Activated CD4-positive, alpha-beta T cell treated with anti-CD3 and anti-CD28 coated beads, Interleukin-10, Interleukin-2, amounts not matched to agents 100 ng/mL and 50 ng/mL, durations not matched to agents 16 hours and 8 hours (primary cell): ENCODE results near the gene TRIM7.
"Not testable (repeated sequence)": the region's sequence is repeated elsewhere in the genome, so short reads cannot be mapped to it uniquely, and the experiment has no call there.

Experiments used
- DNase-seq: peaks from one replicate; pipeline ENCODE4 v3.0.0-alpha.2; 2020

TRIM7 gene

DNA sequence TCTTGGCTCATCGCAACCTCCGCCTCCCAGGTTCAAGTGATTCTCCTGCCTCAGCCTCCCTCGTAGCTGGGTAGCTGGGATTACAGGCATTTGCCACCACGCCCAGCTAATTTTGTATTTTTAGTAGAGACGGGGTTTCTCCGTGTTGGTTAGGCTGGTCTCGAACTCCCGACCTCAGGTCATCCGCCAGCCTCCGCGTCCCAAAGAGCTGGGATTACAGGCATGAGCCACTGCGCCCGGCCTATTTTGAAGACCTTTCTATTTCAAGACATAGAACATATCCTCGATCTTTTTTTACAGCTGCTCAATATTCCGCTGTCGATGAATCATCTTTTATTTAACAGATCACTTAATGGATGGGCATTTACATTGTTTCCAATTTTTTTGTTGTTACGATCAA is 5.7 kb upstream of the TRIM7 start:
- DNase-seq, result not testable (repeated sequence)

DNA sequence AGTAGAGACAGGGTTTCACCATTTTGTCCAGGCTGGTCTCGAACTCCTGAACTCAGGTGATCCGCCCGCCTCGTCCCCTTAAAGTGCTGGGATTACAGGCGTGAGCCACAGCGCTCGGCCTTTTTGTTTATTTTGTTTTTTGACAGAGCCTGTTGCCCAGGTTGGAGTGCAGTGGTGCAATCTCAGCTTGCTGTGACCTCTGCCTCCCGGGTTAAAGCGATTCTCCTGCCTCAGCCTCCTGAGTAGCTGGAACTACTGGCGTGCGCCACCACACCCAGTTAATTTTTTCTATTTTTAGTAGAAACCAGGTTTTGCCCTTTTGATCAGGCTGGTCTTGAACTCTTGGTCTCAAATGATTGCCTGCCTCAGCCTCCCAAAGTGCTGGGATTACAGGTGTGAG is 5.2 kb upstream of the TRIM7 start:
- DNase-seq, result not testable (repeated sequence)

DNA sequence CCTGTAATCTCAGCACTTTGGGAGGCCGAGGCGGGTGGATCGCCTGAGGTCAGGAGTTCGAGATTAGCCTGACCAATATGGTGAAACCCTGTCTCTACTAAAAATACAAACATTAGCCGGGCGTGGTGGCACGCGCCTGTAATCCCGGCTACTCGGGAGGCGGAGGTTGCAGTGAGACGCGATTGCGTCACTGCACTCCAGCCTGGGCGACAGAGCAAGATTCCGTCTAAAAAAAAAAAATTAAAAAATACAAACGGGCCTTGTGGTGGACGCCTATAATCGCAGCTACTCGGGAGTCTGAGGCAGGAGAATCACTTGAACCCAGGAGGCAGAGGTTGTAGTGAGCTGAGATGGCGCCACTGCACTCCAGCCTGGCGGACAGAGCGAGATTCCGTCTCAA is 4.0 kb upstream of the TRIM7 start:
- DNase-seq, result not testable (repeated sequence)

DNA sequence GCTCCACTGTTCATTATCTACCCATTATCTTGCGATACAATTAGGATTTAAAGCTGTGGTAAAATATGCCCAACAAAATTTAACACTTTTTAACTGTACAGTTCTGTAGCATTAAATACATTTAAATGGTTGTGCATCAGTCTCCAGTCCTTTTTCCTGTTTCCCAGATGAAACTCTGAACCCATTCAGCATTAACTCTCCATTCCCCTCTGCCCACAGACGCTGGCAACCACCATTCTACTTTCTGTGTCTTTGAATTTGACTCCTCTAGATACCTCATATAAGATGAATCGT is 2.9 kb upstream of the TRIM7 start:
- DNase-seq, result no peak

DNA sequence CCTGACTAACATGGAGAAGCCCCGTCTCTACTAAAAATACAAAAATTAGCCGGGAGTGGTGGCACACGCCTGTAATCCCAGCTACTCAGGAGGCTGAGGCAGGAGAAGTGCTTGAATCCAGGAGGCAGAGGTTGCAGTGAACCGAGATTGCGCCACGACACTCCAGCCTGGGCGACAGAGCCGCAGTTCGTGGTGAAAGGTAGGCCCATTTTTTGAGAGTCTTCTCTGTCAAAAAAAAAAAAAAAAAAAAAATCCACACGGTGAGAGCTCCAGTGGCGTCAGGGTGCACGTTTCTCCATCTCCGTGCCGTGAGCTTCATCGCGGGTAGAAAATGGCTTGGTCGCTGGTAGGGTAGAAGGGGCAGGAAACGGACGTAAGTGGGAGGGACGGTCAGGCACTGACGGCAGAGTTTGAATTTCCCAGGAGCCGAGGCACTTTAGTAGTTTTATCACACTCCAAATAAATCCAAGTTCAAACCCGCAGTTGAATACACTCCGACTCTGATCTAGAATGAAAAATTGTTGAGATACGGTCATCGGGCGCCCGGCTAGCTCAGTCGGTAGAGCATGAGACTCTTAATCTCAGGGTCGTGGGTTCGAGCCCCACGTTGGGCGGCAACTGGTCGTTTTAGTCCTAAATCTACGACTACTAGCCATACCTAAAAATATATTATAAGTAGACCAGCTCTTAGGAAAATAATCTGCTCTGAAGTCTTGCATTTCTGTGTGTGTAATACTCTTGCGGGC is 2.4 kb upstream of the TRIM7 start:
- peak; percentile 92 for DNase-seq

DNA sequence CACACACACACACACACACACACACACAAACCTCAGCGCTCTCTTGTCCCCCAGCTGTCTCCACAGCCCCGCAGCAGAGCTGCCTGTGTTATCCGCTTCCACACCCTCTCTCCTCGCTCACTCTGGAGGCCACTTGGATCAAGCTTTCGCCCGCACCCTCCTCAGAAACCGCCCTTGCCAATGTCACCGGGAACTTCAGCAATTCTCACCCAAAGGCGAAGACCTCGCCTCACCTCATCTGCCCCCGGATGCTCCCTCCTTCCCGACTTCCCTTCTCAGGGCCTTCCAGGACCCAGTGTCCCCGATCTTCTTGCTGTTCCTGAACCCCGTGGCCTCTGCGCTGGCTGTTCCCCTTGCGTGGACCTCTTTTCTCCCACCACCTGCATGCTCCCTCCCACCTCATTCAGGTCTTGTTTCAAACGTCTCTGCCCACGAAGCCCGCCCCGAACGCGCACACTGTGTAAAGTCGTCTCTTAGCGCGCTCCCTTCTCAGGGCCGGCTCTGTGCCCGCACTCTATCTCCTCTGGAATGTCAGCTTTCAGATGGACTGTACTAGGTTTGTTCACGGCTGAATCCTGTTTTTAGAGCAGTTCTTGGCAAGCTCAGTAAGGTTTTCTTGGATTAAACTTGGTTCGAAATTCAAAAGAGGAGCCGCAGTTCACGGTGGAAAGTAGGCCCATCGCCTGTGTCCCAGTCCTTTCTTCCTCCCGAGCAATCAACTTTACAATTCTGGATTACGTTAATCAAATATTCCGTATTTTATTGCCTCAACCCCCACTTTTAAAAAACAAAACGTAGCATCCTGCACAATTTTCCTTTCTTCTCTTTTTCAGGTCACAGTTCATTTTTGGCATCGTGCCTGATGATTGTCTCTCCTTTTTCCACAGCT is 1.0 kb upstream of the TRIM7 start:
- DNase-seq, result no peak

DNA sequence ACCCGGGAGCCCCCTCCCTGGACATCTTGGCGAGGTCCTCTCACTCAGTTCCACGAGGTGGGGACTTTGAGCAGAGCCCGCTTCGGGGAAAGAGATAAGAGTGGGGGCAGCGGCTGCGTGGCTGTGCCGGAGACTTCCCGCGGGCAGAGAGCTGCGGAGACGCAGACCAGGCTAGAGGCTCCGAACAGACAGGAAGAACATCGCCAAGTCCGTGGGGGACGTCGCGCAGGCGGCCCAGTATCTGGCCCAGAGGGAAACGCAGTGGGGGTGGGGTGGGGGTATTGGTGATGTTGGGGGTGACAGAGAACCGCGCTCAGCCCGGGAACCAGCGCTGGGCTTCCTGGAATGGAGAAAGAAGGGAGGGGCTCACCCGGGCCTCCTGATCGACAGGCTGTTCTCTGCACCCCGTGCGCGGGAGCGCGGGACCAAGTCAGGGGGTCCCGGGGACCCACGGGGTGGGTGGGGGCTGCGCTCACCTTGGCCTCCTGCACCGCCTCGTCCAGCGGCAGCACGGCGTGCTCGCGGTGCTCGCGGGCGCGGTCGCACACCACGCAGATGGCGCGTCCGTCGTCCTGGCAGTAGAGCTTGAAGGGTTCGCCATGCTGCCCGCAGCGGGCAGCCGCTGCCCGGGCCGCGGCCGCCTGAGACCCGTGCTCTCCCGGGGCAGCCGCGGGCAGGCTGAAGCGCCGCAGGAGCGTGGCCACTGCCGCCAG is 727 bp downstream of the TRIM7 start:
- DNase-seq, result no peak

DNA sequence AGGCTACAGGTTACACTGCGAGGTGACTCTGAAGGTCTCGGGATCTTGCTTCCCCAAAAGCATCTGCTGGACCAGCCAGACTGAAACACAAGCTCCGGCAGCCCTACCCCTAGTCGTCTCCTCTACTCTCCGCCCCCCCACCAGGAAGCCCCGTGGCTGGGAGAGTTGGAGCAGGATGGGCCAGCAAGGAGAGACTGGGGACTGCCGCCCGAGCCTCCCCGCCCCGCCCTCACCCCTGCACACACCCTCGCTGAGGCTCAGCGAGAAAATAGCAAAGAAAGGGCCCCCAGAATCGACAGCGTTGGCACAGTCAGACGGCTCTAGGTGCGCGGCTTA is 1.3 kb downstream of the TRIM7 start:
- no peak for DNase-seq

DNA sequence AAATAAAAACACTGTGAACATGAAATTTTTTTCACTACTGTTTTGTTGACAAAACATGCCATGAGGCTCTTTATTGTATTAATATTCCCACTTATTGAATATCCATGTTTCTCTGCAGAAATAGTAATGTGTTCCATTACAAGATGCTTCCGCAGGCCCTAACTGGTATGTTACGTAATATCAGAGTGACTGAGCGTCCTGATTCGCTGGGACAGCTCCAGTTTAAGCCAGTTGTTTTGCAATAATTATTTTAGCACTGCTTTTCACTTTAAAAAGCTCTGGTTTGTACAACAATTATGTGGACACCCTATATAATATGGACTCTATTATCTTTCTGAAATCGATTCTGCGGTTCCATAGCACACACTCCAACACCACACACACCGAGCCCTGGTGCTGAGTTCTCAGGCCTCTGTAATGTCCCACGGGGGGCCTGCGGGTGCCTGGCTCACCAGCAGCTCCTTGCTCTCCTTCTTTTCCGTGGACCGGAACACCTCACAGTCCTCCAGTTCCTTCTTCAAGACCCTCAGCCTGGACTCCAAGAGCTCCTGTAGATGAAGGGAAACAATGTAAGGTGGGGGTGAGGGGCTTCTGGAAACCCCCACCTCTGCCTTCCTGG is 1.8 kb downstream of the TRIM7 start:
- DNase-seq, result no peak

DNA sequence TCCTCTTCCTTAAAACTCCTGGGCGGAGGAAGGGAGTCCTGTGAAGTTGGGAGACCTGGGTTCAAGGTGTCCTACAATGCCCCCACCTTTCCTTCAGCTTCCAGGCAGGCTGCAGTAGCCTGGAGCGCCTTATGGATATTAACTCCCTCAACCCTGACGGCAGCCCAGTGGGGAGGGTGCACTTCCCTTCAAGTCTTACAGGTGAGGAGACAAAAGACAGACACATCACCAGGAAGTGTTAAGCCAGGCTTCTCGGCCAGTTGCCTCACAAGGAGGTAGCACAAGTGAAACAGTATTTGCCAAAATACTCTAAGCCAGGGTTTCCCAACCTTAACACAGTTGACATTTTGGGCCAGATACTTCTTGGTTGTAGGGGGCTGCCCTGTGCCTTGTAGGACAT is 4.2 kb downstream of the TRIM7 start:
- no peak for DNase-seq

DNA sequence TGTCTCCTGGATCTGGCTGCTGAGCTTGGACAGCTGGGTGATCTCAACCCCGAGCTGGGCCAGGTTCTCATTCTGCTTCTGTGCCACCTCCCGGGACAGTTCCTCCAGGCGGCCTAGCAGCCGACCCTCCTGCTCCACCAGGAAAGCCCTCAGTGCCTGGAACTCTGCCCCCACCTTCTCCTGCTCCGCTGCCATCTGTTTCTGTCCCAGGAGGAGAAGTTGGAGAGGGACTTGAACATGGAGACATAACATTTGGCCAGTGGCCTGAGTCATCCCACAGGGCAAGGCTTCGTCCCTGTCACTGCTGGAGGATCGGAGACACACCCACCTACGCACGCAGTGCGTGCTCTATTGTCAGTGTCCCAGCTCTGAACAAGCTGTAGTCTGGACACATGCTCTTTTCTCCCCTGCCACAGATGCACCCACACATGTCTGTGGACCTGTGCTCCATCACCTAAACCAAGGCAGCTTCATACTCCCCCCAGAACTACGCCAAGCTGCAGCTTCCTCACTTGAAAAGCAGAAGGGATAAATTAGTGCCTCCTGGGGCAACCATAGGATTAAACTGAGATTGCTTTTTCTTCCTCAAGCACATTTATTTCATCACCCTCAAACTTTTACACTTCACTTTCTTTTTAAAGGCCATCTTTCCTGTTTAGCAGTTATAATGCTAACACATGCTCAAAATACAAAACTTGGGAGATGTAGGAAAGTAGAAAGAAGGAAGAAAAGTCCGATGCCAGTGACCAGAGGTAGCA is 4.9 kb downstream of the TRIM7 start:
- DNase-seq, result no peak

DNA sequence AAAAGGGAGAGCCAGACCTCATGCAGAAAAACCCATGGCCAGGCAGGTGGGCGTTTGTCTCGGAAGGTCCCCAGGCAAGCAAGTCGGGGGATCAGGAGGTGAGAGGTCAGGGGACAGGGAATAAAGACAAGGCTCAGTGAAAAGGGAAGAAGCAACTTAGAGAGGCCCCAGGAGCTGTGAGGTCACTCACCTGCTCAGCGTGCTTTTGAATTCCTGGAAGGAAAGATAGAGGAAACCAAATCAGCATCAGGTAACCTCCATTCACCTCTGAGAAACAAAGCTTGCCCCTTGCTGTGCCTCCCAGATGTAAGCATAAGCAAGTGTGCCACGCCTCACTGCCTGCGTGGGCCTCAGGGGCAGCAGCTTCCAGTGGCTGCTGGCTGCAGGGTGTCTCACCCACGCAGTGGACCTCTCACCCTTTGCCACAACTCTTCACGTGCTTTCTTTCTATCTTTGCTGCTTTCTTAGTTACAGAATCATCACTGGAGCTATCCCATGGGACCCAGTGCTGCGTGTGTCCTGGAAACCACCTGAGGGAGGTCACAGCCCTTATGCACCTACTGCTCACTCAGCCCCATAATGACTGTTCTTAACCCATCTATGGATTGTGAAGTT is 6.0 kb downstream of the TRIM7 start:
- DNase-seq, result no peak

DNA sequence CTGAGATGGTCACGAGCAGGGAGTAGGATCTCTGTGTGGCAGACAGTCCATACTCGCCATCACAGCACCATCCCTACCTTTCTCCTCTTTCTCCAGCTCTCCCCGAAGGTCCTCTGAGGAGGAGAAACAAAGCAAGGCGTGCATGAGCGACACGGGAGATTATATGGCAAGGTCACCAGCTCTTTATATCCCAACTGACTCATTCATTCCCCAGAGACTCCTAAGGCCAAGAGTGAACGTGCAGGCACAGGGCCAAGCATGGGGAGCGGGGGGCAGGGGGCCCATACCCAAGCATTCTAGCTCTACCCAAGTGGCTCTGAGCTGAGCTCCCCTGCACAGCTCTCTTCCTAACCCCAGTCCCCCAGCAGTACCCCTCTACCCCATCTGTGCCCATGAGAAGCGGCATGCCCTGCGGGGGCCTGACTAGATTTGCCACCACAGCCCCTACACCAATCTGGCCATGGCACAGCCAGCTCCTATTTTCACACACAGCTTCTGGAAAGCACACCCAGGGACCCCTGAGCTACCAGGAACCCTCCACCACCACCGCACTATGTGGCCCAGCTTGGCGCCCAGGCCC is 6.8 kb downstream of the TRIM7 start:
- DNase-seq, result no peak

DNA sequence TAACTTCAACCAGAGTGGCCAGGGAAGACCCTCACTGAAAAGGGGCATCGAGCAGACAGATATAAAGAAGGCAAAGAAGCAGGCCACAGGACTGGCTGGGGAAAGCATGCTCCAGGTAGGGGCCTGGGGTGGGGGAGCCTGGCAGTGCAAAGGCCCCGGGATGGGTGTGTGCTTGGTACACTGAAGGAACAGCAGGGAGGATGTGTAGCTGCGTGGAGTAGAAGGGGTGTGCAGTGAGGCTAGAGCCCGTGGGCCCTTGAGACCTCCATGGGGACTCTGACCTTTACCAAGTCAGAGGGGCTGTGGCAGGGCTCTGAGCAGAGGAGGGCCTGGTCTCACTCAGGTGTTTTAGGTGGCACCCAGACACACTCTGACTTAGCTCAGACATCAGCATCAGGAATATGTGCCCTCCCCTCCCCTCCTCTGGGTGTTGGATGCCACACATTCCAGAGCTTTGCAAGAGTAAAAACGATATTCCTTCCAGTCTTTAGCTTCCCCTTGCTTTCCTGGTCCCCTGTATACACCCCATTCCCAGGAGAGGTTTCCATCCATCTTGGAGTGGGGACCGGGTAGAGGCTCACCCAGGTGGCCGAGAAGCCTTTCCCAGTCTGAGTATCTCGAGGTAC is 7.6 kb downstream of the TRIM7 start:
- DNase-seq, result no peak

DNA sequence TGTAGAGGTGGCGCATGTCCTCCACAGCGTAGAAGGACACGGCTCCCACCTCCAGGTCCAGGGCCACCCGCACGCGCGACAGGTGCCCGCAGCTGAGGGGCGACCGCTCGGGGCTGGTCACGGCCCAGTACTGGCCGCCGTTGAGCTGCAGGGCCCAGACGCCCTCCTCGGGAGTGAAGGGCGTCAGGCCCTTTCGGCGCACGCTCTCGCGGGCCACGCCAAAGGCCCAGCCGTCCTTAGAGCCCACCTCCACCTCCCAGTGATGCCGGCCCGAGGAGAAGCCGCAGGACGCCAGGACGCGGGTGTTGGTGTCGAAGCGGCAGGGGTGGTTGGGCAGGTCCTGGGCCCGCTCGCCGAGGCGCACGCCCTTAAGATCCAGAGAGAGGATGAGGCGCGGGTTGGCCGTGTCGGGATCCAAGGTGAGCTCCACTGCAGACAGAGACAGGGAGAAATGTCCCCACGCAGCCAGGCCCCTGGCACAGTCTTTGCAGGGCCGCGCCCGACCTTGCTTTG is 9.7 kb downstream of the TRIM7 start:
- no peak for DNase-seq

DNA sequence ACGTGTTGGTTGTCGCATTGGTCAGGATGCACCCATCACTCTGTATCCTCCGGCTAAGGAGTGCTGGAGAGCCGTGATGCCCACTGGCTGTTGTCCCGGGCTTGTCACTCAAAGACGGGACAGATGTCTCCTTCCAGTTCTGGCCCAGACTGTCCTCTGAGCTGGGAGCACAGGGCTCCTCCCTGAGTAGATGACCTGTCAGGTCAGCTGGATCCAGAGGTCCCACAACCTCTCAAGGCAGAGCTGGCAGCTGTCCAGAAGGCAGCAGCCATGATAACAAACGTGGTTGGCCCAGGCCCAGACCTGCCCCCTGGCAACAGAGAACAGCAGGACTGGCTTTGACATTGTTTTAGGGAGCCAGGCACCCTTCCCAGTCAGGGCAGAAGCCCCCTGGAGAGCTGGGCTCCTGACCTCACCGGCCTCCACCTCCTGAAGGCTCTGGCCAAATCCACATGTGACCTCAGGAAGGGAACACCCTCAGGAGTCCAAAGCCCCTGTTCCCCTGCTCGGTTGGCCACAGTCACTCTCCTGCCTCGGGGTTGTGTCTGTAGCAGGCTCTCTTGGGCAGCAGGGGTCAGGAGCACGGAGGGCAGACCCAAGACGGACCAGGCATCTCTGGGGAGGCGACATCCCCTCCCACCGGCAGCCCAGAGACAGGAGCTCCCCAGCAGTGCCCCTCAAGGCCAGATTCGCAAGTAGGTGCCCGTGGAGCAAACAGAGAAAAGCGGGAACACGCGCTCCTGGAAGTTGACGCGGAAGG is 10.3 kb downstream of the TRIM7 start:
- no peak for DNase-seq

DNA sequence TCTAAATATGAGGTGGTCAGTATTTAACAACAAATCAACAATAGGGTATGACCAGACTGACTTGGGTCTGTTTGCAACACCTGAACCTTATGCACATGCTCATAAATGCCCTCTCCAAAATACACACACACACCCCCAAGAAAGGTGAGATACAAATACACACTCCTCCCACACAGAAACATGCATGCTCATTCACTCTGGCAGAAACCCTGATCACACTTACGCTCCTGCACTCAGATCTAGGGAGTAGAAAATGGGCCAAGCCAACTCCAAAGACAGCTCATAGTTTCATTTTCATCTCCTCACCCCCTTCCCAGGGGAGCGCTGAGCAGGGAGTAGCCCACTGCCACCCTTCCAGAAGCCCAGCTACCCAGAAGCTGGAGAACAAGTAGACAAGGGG is 11.3 kb downstream of the TRIM7 start:
- no peak for DNase-seq

DNA sequence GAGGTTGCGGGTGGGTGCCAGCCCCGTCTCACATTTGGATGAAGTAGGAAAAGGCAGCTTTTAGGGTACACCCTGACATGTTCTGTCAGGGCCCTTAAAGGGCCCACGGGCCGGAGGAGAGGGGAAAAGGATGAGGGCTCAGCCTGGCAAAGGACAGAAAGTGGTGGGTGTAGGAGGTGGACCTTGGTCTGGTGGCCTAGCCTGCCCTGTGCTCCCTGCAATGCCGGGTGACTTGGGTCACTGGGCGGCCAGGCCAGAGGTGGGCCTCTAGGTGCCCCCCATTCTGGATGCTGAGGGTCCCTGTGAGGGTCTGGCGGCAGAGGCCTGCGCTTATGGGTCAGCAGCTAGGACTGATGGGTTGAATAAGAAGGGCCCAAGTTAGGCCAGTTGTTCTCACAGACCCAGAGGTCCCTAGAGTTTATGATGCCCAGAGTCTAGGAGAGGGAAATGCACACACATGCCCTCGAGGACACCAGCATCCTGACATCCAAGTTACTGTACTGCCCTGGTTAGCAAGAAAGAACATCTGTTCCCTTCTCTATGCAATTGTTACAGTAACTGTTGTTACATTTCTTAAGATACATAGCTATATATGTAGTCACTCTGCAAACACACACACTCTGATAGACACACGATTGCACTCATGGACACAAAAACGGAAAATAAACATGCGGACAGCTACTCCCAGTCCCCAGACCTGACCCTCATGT is 12.5 kb downstream of the TRIM7 start:
- no peak for DNase-seq

DNA sequence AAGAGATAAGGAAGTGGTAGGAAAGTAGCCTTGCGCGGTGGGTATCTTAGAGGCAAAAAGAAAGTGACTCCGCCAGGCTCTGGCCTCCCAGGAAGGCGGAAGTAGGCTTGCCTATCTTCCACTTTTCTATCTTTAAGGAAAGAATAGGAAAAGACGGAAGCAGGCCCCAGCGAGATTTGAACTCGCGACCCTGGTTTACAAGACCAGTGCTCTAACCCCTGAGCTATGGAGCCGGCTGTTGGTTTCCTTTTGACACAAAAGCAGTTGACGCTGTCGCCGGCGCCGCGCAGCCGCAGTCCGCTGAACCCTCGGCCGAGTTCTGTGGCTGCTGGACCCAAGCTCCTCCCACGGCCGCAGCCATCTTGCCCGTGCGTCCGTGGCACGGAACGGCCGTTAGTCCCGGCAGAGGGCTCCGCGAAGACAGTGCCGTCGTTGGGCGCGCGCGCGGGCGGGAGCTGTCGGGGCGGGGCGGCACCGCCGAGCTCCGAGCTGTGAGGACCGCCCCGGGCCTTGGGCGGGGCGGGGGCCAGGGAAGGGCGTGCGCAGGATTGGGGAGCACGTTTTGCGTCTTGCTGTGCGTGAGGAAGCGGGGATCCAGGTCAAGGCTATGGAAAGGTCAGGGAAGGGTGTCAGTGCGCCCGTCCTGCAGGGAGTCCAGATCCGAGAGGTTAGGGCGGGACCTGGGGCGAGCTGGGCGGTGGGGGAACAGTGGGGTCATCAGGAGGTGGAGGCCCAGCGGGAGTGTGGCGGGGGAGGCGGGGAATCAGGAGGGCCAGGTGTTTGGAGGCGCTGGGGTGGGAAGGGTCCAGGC is 13.3 kb downstream of the TRIM7 start:
- peak; percentile 96 for DNase-seq
